ENCODE results near the gene COL3A1.

COL3A1 gene

DNA sequence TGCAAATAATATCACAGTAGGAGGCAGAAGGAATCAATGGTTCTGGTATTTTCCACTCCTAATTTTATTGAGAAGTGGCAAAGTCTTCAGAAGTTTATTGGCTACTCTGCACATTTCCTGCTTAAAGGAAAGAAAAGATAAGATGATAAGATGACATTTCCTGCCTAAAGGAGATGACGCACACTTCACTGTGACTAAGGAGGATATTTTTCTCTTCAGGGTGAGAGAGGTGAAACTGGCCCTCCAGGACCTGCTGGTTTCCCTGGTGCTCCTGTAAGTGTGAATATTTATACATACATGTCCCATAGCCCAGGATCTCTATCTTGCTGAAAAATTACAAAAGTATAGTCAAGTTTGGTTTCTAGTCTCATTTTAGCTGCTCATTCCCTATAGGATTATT, 27.9 kb downstream of the COL3A1 start:
- peak; percentile 78 for DNase-seq (ENCODE audit: low read depth)
- no peak overlapping the region for H3K4me3 ChIP-seq (replicated peaks; ENCODE audit: low read depth, low read length)
- TF ChIP-seq, protein P1, sequence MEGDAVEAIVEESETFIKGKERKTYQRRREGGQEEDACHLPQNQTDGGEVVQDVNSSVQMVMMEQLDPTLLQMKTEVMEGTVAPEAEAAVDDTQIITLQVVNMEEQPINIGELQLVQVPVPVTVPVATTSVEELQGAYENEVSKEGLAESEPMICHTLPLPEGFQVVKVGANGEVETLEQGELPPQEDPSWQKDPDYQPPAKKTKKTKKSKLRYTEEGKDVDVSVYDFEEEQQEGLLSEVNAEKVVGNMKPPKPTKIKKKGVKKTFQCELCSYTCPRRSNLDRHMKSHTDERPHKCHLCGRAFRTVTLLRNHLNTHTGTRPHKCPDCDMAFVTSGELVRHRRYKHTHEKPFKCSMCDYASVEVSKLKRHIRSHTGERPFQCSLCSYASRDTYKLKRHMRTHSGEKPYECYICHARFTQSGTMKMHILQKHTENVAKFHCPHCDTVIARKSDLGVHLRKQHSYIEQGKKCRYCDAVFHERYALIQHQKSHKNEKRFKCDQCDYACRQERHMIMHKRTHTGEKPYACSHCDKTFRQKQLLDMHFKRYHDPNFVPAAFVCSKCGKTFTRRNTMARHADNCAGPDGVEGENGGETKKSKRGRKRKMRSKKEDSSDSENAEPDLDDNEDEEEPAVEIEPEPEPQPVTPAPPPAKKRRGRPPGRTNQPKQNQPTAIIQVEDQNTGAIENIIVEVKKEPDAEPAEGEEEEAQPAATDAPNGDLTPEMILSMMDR (IDR thresholded peaks at IDR 0.05; ENCODE audit: low read length, missing control alignments), result no peak

DNA sequence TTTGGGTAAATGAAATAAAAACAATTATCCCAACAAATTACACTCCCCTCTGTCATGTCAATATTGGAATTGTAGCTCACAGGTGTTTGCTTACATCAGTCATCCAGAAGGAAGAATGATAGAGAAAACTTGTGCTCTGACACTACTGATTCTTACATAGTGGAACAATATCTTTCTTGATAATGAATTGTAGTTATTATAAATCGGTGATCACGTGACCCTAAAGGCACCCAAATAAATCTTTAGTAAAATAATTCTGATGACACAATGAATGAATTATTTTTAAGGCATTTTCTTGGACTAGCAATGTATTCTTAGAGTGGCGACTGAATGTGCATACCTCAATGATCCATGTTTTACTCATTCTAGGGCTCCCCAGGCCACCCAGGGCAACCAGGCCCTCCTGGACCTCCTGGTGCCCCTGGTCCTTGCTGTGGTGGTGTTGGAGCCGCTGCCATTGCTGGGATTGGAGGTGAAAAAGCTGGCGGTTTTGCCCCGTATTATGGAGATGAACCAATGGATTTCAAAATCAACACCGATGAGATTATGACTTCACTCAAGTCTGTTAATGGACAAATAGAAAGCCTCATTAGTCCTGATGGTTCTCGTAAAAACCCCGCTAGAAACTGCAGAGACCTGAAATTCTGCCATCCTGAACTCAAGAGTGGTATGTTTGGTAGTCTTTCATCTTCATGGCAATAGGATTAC, 34.5 kb downstream of the COL3A1 start:
- TF ChIP-seq, protein P1 (IDR thresholded peaks at IDR 0.05; ENCODE audit: low read length, missing control alignments), result no peak
- no peak overlapping the region for H3K4me3 ChIP-seq (replicated peaks; ENCODE audit: low read depth, low read length)
- DNase-seq (ENCODE audit: low read depth), result no peak

DNA sequence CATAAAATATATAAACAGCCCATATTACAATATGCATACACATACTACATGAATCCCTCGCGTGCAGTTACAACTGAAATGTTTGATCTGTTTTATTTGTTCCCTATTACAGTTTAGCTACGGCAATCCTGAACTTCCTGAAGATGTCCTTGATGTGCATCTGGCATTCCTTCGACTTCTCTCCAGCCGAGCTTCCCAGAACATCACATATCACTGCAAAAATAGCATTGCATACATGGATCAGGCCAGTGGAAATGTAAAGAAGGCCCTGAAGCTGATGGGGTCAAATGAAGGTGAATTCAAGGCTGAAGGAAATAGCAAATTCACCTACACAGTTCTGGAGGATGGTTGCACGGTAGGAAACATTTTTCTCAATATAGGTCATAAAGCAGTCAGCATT, 36.4 kb downstream of the COL3A1 start:
- H3K4me3 ChIP-seq (replicated peaks; ENCODE audit: low read depth, low read length), result no peak overlapping the region
- DNase-seq (ENCODE audit: low read depth), result no peak
- TF ChIP-seq, protein P1 (IDR thresholded peaks at IDR 0.05; ENCODE audit: low read length, missing control alignments), result no peak

DNA sequence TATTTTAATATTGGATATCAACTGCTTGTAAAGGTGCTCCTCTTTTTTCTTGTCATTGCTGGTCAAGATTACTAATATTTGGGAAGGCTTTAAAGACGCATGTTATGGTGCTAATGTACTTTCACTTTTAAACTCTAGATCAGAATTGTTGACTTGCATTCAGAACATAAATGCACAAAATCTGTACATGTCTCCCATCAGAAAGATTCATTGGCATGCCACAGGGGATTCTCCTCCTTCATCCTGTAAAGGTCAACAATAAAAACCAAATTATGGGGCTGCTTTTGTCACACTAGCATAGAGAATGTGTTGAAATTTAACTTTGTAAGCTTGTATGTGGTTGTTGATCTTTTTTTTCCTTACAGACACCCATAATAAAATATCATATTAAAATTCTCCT, 38.2 kb downstream of the COL3A1 start:
- no peak overlapping the region for H3K4me3 ChIP-seq (replicated peaks; ENCODE audit: low read depth, low read length)
- TF ChIP-seq, protein P1 (IDR thresholded peaks at IDR 0.05; ENCODE audit: low read length, missing control alignments), result no peak
- peak; percentile 14 for DNase-seq (ENCODE audit: low read depth)

DNA sequence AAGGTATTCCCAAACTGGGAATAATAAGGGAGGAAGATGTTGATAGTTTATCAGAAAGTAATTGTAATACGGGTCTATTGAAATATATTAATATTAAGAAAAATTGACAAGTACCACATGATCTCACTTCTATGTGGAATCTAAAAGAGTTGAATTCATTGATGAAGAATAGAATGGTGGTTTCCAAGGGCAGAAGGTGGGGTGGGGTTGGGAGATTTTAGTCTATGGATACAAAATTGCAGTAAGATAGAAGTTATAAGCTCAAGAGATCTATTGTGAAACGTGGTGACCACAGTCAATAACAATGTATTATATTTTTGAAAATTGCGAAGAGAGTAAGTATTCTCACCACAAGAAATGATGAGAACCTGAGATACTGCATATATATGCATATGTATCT, 38.9 kb downstream of the COL3A1 start:
- TF ChIP-seq, protein P1 (IDR thresholded peaks at IDR 0.05; ENCODE audit: low read length, missing control alignments), result no peak
- H3K4me3 ChIP-seq (replicated peaks; ENCODE audit: low read depth, low read length), result no peak overlapping the region
- no peak for DNase-seq (ENCODE audit: low read depth)

DNA sequence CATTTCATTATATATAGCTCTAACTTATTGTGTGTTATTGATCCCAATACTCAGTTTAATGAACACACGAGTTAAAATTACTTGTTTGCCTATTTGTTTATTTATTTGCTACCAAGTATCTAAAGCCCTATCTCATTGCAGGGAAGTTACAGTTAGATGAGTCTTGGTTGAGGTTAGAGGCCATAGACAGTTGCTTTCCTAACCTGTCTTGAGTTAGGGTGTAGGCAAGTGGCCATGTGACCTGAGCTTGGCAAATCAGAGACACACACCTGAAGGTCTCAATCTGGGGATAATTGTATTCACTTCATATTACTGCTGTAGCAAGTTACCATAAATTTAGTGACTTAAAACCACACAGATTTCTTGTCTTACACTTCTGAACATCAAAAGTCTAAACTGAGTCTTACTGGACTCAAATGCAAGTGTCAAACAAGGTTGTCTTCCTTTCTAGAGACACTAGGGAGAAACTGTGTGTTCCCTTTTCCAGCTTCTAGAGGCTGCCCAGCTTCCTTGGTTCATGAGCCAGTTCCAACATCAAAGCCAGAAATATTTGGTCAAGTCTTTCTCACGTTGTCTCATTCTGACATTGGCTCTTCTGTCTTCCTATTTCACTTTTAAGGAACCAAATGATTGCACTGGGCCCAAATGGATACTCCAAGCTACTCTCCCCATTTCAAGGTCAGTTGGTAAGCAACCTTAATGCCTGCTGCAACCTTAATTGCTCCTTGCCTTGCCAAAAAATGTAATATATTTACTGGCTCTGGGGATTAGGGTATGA, 39.7 kb downstream of the COL3A1 start:
- H3K4me3 ChIP-seq (replicated peaks; ENCODE audit: low read depth, low read length), result no peak overlapping the region
- TF ChIP-seq, protein P1 (IDR thresholded peaks at IDR 0.05; ENCODE audit: low read length, missing control alignments), result no peak
- peak; percentile 60 for DNase-seq (ENCODE audit: low read depth)
